NCI-H2107 (cell line): Measurements from ENCODE around the gene MMP26.
"Not testable (repeated sequence)": the region's sequence is repeated elsewhere in the genome, so short reads cannot be mapped to it uniquely, and the experiment has no call there.

Source experiments
- DNase-seq: peaks from one replicate; lab custom pipeline; 2025; lab: John Stamatoyannopoulos, UW

The MMP26 gene

DNA sequence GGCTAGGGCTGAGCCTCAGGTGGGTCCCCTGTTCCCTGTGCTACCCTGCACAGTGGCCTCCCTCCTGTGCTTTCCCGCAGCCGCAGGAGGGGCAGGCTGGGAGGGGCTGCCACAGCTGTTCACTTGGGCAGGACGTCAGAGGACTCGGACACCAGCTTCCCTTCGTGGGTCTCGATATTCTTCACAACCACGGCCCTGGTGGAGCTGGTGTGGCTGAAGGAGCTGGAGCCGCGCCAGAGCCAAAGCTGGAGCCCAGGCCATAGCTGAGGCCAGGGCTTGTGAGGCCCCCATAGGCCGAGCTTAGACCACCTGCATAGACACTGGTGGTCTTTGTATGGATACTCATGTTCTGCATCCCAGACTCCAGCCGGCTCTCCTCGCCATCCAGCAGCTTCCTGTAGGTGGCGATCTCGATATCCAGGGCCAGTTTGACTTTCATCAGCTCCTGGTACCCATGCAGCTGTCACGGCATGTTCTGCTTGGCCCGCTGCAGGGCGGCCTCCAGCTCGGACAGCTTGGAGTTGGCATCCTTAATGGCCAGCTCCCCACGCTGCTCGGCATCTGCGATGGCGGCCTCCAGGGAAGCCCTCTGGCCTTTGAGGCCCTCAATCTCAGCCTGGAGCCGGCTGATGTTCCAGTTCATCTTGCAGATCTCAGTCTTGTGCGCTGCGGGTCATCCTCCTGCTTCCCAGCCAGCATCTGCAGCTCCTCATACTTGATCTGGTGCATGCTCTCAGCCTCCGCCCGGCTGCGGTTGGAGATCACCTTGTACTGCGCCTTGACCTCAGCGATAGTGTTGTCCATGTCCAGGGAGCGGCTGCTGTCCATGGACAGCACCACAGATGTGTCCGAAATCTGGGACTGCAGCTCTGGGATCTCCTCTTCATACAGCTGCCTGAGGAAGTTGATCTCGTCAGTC is 18.3 kb downstream of the MMP26 start:
- DNase-seq: not testable (repeated sequence)

DNA sequence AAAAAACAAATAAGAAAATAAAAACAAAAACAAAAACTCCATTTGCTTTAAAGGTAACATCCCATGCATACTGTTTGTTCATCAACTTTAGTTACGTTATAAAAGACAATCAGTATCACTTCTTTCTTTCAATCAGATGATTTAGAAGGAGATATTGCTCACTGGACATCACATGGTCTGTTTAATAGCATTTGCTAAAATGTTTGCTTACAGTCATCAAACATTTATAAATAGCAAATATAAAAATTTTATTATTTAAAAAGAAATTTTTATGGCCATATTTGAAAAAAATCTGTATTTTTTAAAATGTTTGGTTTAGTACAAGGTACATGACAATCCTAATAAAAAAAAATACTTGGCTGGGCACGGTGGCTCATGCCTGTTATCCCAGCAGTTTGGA is 22.6 kb downstream of the MMP26 start:
- no peak for DNase-seq

DNA sequence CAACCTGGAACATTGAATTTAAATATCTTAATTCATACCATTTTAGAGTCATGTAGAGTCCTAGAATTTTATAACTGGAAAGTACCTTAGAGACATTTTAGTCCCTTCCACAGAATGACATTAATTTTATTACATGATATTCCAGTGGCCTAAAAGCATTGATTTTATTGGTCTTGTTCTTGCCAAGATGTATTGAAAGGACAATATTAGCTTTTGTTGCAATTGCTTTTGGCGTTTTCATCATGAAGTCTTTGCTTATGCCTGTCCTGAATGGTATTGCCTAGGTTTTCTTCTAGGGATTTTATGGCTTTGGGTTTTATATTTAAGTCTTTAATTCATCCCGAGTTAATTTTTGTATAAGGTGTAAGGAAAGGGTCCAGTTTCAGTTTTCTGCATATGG is 36.2 kb downstream of the MMP26 start:
- no peak for DNase-seq

DNA sequence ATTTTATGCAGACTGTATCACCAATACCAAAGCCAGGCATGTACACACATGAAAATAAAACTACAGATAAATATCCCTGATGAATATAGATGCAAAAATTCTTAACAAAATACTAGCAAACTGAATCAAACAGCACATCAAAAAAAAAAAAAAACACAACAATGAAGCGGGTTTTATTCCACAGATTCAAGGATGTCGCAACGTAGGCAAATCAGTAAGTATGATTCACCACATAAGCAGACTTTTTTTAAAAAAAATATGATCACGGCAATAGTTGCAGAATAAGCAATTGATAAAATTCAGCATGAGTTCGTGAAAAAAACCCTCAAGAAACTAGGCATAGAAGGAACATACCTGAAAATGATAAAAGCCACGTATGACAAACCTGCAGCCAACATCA is 43.9 kb downstream of the MMP26 start:
- DNase-seq: no peak

DNA sequence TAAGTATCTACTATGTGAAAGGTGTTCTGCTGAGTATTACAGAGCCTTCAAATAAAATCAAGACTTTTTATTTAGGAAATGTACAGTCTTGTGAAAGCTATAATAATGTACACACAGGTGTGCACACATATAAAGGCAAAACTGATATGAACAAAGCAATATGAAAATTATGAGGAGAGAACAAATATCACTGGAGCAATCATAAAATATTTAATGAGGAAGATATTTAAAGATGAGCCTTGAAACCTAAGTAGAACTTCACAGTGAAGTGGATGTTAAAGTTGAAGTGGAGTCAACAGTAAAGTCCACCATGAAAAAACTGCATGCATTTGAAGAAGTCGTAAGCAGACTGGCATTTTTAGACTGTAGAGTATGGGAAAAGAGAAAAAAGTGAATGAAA is 46.6 kb downstream of the MMP26 start:
- no peak for DNase-seq
